ENCODE results near the gene JMJD7. TPM values are rescaled to one million over a fixed set of nuclear protein-coding genes. Genes with fewer than 3 reads are reported as not detected.

The JMJD7 gene
- total RNA-seq, 3 donors from 2014 or later (not counting 1 experiment from before 2014, with no cell fraction given), result 20.3 to 36.4 (median 28.7) TPM

GRCh38 chr15:41783296-41783695, 44.6 kb upstream of the JMJD7 start:
- no peak for DNase-seq
- ATAC-seq, result no peak
- no peak overlapping the region for H3K4me3 ChIP-seq (ENCODE audit: low read length)
- intact Hi-C loops (cut with micrococcal nuclease), result no loop called here
- TF ChIP-seq, protein P1, sequence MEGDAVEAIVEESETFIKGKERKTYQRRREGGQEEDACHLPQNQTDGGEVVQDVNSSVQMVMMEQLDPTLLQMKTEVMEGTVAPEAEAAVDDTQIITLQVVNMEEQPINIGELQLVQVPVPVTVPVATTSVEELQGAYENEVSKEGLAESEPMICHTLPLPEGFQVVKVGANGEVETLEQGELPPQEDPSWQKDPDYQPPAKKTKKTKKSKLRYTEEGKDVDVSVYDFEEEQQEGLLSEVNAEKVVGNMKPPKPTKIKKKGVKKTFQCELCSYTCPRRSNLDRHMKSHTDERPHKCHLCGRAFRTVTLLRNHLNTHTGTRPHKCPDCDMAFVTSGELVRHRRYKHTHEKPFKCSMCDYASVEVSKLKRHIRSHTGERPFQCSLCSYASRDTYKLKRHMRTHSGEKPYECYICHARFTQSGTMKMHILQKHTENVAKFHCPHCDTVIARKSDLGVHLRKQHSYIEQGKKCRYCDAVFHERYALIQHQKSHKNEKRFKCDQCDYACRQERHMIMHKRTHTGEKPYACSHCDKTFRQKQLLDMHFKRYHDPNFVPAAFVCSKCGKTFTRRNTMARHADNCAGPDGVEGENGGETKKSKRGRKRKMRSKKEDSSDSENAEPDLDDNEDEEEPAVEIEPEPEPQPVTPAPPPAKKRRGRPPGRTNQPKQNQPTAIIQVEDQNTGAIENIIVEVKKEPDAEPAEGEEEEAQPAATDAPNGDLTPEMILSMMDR (IDR thresholded peaks at IDR 0.05), result no peak
- H3K27ac Mint-ChIP-seq, result no peak overlapping the region
- H3K9me3 ChIP-seq (ENCODE audit: control insufficient read depth, insufficient read depth, low read length), result no peaks in the 10 kb centered on the region
- H3K27ac ChIP-seq (ENCODE audit: low read length), result no peak overlapping the region
- H3K4me1 Mint-ChIP-seq, result peaks cover 41 to 43% of the 10 kb centered on the region in 2 donors
- H3K4me1 ChIP-seq (ENCODE audit: control insufficient read depth, insufficient read depth, low read length), result peaks cover 16% of the 10 kb centered on the region
- no peaks in the 10 kb centered on the region for H3K27me3 Mint-ChIP-seq (ENCODE audit: low read depth in 2 of 2)
- H3K4me3 Mint-ChIP-seq, result no peak overlapping the region
- no peaks in the 10 kb centered on the region for H3K9me3 Mint-ChIP-seq
- H3K27me3 ChIP-seq (ENCODE audit: control insufficient read depth, insufficient read depth, low read length), result no peaks in the 10 kb centered on the region
- H3K36me3 ChIP-seq (ENCODE audit: control insufficient read depth, insufficient read depth, low read length), result no peaks in the 10 kb centered on the region
- WGBS (ENCODE audit: insufficient coverage), result no CpG with 5 or more reads among the region's 1 CpG
- H3K36me3 Mint-ChIP-seq, result no peaks in the 10 kb centered on the region

DNA sequence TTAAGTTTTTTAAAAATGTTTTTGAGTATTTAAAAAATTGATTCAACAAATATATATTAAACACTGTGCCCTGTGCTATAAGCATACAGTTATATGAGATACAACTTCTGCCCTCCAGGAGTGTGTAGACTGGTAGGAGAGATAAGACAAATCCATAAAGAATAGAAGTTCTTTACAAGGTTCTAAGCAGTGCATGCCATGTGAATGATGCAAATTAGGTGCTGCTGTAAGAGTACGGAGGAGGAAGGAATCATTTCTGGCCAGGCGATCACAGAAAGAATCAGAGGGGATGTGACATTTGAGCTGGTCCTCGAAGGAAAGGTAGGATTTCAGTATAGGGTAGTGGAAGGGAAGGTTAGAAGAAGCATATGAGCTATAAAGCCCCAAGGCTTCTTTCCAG, 39.6 kb upstream of the JMJD7 start:
- no peak overlapping the region for H3K27ac Mint-ChIP-seq
- no peaks in the 10 kb centered on the region for H3K27me3 Mint-ChIP-seq (ENCODE audit: low read depth in 2 of 2)
- TF ChIP-seq, protein P1 (IDR thresholded peaks at IDR 0.05), result no peak
- peaks cover 46 to 51% of the 10 kb centered on the region in 2 donors for H3K4me1 Mint-ChIP-seq
- no peak for DNase-seq
- Histone ChIP-seq H3K4me3 (ENCODE audit: low read length) (no peak overlapping the region), H3K4me1 (ENCODE audit: control insufficient read depth, insufficient read depth, low read length) (peaks cover 22% of the 10 kb centered on the region), H3K27me3 (ENCODE audit: control insufficient read depth, insufficient read depth, low read length) (no peaks in the 10 kb centered on the region), H3K27ac (ENCODE audit: low read length) (no peak overlapping the region), H3K36me3 (ENCODE audit: control insufficient read depth, insufficient read depth, low read length) (no peaks in the 10 kb centered on the region), H3K9me3 (ENCODE audit: control insufficient read depth, insufficient read depth, low read length) (no peaks in the 10 kb centered on the region)
- no peak overlapping the region for H3K4me3 Mint-ChIP-seq
- ATAC-seq, result no peak
- H3K36me3 Mint-ChIP-seq, result no peaks in the 10 kb centered on the region
- no peaks in the 10 kb centered on the region for H3K9me3 Mint-ChIP-seq
- intact Hi-C loops (cut with micrococcal nuclease), result no loop called here
- 77% methylated on average over 3 of the region's 3 CpGs for WGBS (ENCODE audit: insufficient coverage)

DNA sequence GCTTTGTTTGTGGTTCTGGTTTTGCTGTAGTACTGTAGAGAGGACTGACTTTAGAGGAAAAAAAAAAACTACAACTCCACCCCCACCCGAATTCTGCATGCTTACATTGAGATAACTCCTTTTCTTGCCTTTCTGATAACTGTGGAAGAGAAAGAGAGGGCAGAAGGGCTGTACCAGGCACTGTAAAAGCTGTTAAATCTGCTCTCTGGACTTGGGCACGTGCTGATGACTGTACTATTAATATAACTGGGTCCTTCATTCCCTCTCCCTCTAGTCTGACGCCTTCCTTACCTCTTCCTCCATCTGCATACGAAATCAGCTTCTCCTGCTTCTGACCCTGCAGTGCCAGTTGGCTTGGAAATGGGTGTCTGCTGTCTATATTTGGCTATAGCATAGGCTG, 38.7 kb upstream of the JMJD7 start:
- peak overlapping the region in 1 of 2 donors; percentile 74 for H3K27ac Mint-ChIP-seq
- no peak overlapping the region for H3K27ac ChIP-seq (ENCODE audit: low read length)
- DNase-seq (no peak), ATAC-seq (no peak)
- H3K36me3 Mint-ChIP-seq, result no peaks in the 10 kb centered on the region
- no peak overlapping the region for H3K4me3 ChIP-seq (ENCODE audit: low read length)
- H3K36me3 ChIP-seq (ENCODE audit: control insufficient read depth, insufficient read depth, low read length), result no peaks in the 10 kb centered on the region
- TF ChIP-seq, protein P1 (IDR thresholded peaks at IDR 0.05), result no peak
- H3K27me3 ChIP-seq (ENCODE audit: control insufficient read depth, insufficient read depth, low read length), result no peaks in the 10 kb centered on the region
- H3K9me3 ChIP-seq (ENCODE audit: control insufficient read depth, insufficient read depth, low read length), result no peaks in the 10 kb centered on the region
- WGBS (ENCODE audit: insufficient coverage), result 37% methylated on average over 3 of the region's 4 CpGs
- no peaks in the 10 kb centered on the region for H3K9me3 Mint-ChIP-seq
- intact Hi-C loops (cut with micrococcal nuclease), result no loop called here
- H3K4me1 ChIP-seq (ENCODE audit: control insufficient read depth, insufficient read depth, low read length), result peaks cover 15% of the 10 kb centered on the region
- no peak overlapping the region for H3K4me3 Mint-ChIP-seq
- H3K4me1 Mint-ChIP-seq, result peaks cover 45 to 49% of the 10 kb centered on the region in 2 donors
- no peaks in the 10 kb centered on the region for H3K27me3 Mint-ChIP-seq (ENCODE audit: low read depth in 2 of 2)

DNA sequence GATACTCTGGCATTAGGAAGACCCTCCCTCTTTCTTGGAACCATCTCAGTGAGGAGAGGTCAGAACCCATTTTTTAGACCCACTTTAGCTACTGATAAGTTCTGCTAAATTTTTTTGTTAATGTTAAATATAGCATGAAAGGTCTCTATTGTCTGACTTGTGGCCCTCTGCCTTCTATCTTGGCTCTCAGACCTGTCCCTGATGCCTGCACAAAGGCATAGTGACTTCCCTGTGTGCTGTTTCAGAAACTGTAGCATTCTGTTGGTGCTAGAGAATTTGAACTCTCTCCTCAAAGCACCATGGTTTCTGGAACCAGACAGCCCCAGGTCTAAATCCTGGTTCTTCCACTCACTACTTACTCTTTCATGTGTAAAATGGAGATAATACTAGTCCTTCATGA, 38.2 kb upstream of the JMJD7 start:
- Mint-ChIP-seq H3K4me1 (peaks cover 45 to 49% of the 10 kb centered on the region in 2 donors), H3K27ac (peak overlapping the region; percentile 29 to 74)
- H3K4me1 ChIP-seq (ENCODE audit: control insufficient read depth, insufficient read depth, low read length), result peaks cover 15% of the 10 kb centered on the region

More for the DNA sequence above, 38.2 kb upstream of the JMJD7 start:
- H3K36me3 Mint-ChIP-seq, result no peaks in the 10 kb centered on the region
- TF ChIP-seq, protein P1 (IDR thresholded peaks at IDR 0.05), result no peak
- DNase-seq (no peak), ATAC-seq (no peak)
- Histone ChIP-seq H3K27me3 (ENCODE audit: control insufficient read depth, insufficient read depth, low read length) (no peaks in the 10 kb centered on the region), H3K4me3 (ENCODE audit: low read length) (no peak overlapping the region), H3K27ac (ENCODE audit: low read length) (no peak overlapping the region), H3K9me3 (ENCODE audit: control insufficient read depth, insufficient read depth, low read length) (no peaks in the 10 kb centered on the region), H3K36me3 (ENCODE audit: control insufficient read depth, insufficient read depth, low read length) (no peaks in the 10 kb centered on the region)
- no peaks in the 10 kb centered on the region for H3K9me3 Mint-ChIP-seq
- H3K27me3 Mint-ChIP-seq (ENCODE audit: low read depth in 2 of 2), result no peaks in the 10 kb centered on the region
- intact Hi-C loops (cut with micrococcal nuclease), result no loop called here
- no peak overlapping the region for H3K4me3 Mint-ChIP-seq

All from natural killer cell (primary cell).